CD14-positive monocyte (primary cell): ENCODE measurements around the gene TRIM56. TPM values are rescaled to one million over a fixed set of nuclear protein-coding genes. Genes with fewer than 3 reads are reported as not detected.

ENCODE experiments used
- DNase-seq, 3 donors: peaks; one replicate each; pipeline ENCODE4 v3.0.0-alpha.2; 2011 to 2022
- H2AFZ ChIP-seq: 2 replicates; pipeline ENCODE4 v1.6.0; 2012; ENCODE audit warnings: mild to moderate bottlenecking, low read depth, low read length, inconsistent platforms; ENCODE audit not compliant: insufficient read depth, poor library complexity, severe bottlenecking
- H3K27ac ChIP-seq, 2 donors: 1 replicate in 1 of 2; 2 replicates in 1 of 2; pipeline ENCODE4 v1.5.1; 2012 to 2013; ENCODE audit warnings: low read length in 2 of 2, control low read depth in 1 of 2, inconsistent platforms in 1 of 2, low read depth in 1 of 2, mild to moderate bottlenecking in 1 of 2
- H3K27me3 ChIP-seq, 2 donors: one replicate each; pipeline versions ENCODE4 v1.6.0 to v1.6.1; 2011 to 2013; ENCODE audit warnings: low read length in 2 of 2; ENCODE audit not compliant: control insufficient read depth in 2 of 2, insufficient read depth in 2 of 2
- H3K36me3 ChIP-seq, 2 donors: replicated peaks in 1 of 2; 1 replicate in 1 of 2; 2 replicates in 1 of 2; pipeline versions ENCODE4 v1.5.1 to v1.6.1; 2012 to 2013; ENCODE audit warnings: low read length in 2 of 2, control low read depth in 1 of 2, inconsistent platforms in 1 of 2, mild to moderate bottlenecking in 1 of 2; ENCODE audit not compliant: insufficient read depth in 2 of 2, control insufficient read depth in 1 of 2
- H3K4me1 ChIP-seq, 2 donors: 1 replicate in 1 of 2; 2 replicates in 1 of 2; pipeline versions ENCODE4 v1.5.1 to v1.6.1; 2012 to 2013; ENCODE audit warnings: low read length in 2 of 2, control low read depth in 1 of 2, inconsistent platforms in 1 of 2, mild to moderate bottlenecking in 1 of 2, moderate library complexity in 1 of 2; ENCODE audit not compliant: insufficient read depth in 2 of 2, control insufficient read depth in 1 of 2
- H3K4me2 ChIP-seq: replicated peaks from 2 replicates; pipeline ENCODE3; 2012; ENCODE audit warnings: low read length, moderate library complexity, mild to moderate bottlenecking; ENCODE audit not compliant: poor library complexity, severe bottlenecking; ENCODE audit errors: extremely low read depth
- H3K4me3 ChIP-seq, 3 experiments: fragments of 200-600 bp in 1 of 3; sonication (generic) in 1 of 3; replicated peaks in 1 of 3; 1 replicate in 2 of 3; 2 replicates in 1 of 3; pipeline ENCODE4 v1.5.1; 2011 to 2013; ENCODE audit warnings: low read length in 3 of 3, mild to moderate bottlenecking in 3 of 3, control low read depth in 2 of 3, low read depth in 2 of 3, inconsistent platforms in 1 of 3, moderate library complexity in 1 of 3
- H3K79me2 ChIP-seq: 2 replicates; pipeline ENCODE4 v1.6.0; 2012; ENCODE audit warnings: mild to moderate bottlenecking, control low read depth, inconsistent platforms, low read length, moderate library complexity; ENCODE audit not compliant: insufficient read depth
- H3K9ac ChIP-seq: 2 replicates; pipeline ENCODE4 v1.6.0; 2017; ENCODE audit warnings: low read length, mild to moderate bottlenecking; ENCODE audit not compliant: insufficient read depth, poor library complexity, severe bottlenecking
- H3K9me3 ChIP-seq, 2 donors: replicated peaks in 1 of 2; 1 replicate in 1 of 2; 2 replicates in 1 of 2; pipeline versions ENCODE4 v1.5.1 to v1.6.1; 2012 to 2013; ENCODE audit warnings: low read length in 2 of 2, control low read depth in 1 of 2; ENCODE audit not compliant: control insufficient read depth in 1 of 2, insufficient read depth in 1 of 2
- H4K20me1 ChIP-seq: 2 replicates; pipeline ENCODE4 v1.6.0; 2012; ENCODE audit warnings: mild to moderate bottlenecking, low read length, control low read depth, moderate library complexity; ENCODE audit not compliant: insufficient read depth
- H3K27ac Mint-ChIP-seq, 7 donors: one replicate each; pipeline ENCODE4 v1.8.0; 2020; ENCODE audit warnings: mild to moderate bottlenecking in 7 of 7, mixed read lengths in 7 of 7, moderate library complexity in 6 of 7, inconsistent platforms in 2 of 7
- H3K27me3 Mint-ChIP-seq, 3 donors: one replicate each; pipeline ENCODE4 v1.8.0; 2021 to 2022; ENCODE audit warnings: low read depth in 3 of 3, mild to moderate bottlenecking in 3 of 3, mixed read lengths in 3 of 3, moderate library complexity in 3 of 3, inconsistent platforms in 1 of 3
- H3K36me3 Mint-ChIP-seq, 2 donors: one replicate each; pipeline ENCODE4 v1.8.0; 2020; ENCODE audit warnings: mixed read lengths in 2 of 2, inconsistent platforms in 1 of 2, mild to moderate bottlenecking in 1 of 2
- H3K4me1 Mint-ChIP-seq: one replicate; pipeline ENCODE4 v1.8.0; 2020; ENCODE audit warnings: mild to moderate bottlenecking, mixed read lengths
- H3K4me3 Mint-ChIP-seq, 2 donors: one replicate each; pipeline ENCODE4 v1.8.0; 2020; ENCODE audit warnings: mild to moderate bottlenecking in 2 of 2, mixed read lengths in 2 of 2, moderate library complexity in 1 of 2
- H3K9me3 Mint-ChIP-seq, 7 donors: one replicate each; pipeline ENCODE4 v1.8.0; 2020 to 2022; ENCODE audit warnings: mixed read lengths in 7 of 7, mild to moderate bottlenecking in 6 of 7, moderate library complexity in 6 of 7, inconsistent platforms in 2 of 7
- CTCF ChIP-seq: fragments of 200-600 bp; IDR thresholded peaks from one replicate; pipeline ENCODE4 v1.8.0; 2022; ENCODE audit warnings: antibody characterized with exemption, mild to moderate bottlenecking
- WGBS: methylation state at CpG from one replicate; pipeline ENCODE4 v1.1.5; 2013; ENCODE audit warnings: missing lambda C conversion rate; ENCODE audit not compliant: insufficient coverage; 5-methylcytosine and 5-hydroxymethylcytosine counted together
- intact Hi-C, 2 donors: fragments of 100-400 bp; cut with micrococcal nuclease; formaldehyde crosslinking; loops; one replicate each; pipeline versions ENCODE4 v1.15.0 to v1.15.1; 2023
- polyA plus RNA-seq, 3 donors: library from polyadenylated mRNA; depleted of rRNA in 1 of 3; unstranded in 2 of 3; stranded (reverse) in 1 of 3; fragments of 300-500 nt in 2 of 3; fragments of >200 nt in 1 of 3; fragmentation: Illumina TruSeq in 2 of 3; gene quantifications; 1 replicate in 2 of 3; 2 replicates in 1 of 3; pipeline ENCODE4 v1.2.3, GENCODE V29; 2012 to 2021

Gene TRIM56
- polyA plus RNA-seq, 3 donors = 0.66 to 9.4 (median 1.2) TPM

- Mint-ChIP-seq H3K9me3 (peaks cover 0 to 5% (median 0%) of the 10 kb centered on the region in 7 donors), H3K4me3 (peak overlapping the region in 1 of 2 donors; percentile 22), H3K4me1 (peaks cover 40% of the 10 kb centered on the region), H3K27ac (peak overlapping the region in 5 of 7 donors; percentile 19 to 76 (median 29)), H3K36me3 (peaks cover 0 to 2% of the 10 kb centered on the region in 2 donors), H3K27me3 (peaks cover 15 to 54% (median 41%) of the 10 kb centered on the region in 3 donors)
- H3K36me3 ChIP-seq = no peaks in the 10 kb centered on the region
- no peak for DNase-seq
- peak overlapping the region in 1 of 2 donors; percentile 46 for H3K27ac ChIP-seq
- H4K20me1 ChIP-seq = no peaks in the 10 kb centered on the region
- 86% methylated on average over 9 of the region's 15 CpGs for WGBS
- H3K4me1 ChIP-seq = peaks cover 26 to 36% of the 10 kb centered on the region in 2 donors
- intact Hi-C loops = no loop called here
- H3K4me2 ChIP-seq = no peak overlapping the region
- H2AFZ ChIP-seq = no peak overlapping the region
- H3K9ac ChIP-seq = no peak overlapping the region
- H3K27me3 ChIP-seq = peaks cover 0 to 4% of the 10 kb centered on the region in 2 donors
- H3K79me2 ChIP-seq = no peaks in the 10 kb centered on the region
- TF ChIP-seq CTCF = no peak
- no peaks in the 10 kb centered on the region for H3K9me3 ChIP-seq
- H3K4me3 ChIP-seq = no peak overlapping the region
These were observed 48.5 kb downstream of the TRIM56 start for GRCh38 chr7:101133621-101134398.

GRCh38 chr7:101134399-101134980 lies 49.2 kb downstream of the TRIM56 start:
- Mint-ChIP-seq H3K9me3 (peaks cover 0 to 5% (median 0%) of the 10 kb centered on the region in 7 donors), H3K4me3 (peak overlapping the region in 1 of 2 donors; percentile 42), H3K36me3 (peaks cover 0 to 2% of the 10 kb centered on the region in 2 donors), H3K27me3 (peaks cover 15 to 51% (median 39%) of the 10 kb centered on the region in 3 donors), H3K27ac (peak overlapping the region; percentile 58 to 92 (median 74)), H3K4me1 (peaks cover 44% of the 10 kb centered on the region)
- H3K27me3 ChIP-seq = peaks cover 0 to 4% of the 10 kb centered on the region in 2 donors
- H4K20me1 ChIP-seq = no peaks in the 10 kb centered on the region
- H2AFZ ChIP-seq = no peak overlapping the region
- no peak overlapping the region for H3K9ac ChIP-seq
- TF ChIP-seq CTCF = no peak
- no CpG with 5 or more reads among the region's 6 CpGs for WGBS
- H3K36me3 ChIP-seq = no peaks in the 10 kb centered on the region
- no peak overlapping the region for H3K4me2 ChIP-seq
- intact Hi-C loops = no loop called here
- H3K79me2 ChIP-seq = no peaks in the 10 kb centered on the region
- peaks cover 28 to 42% of the 10 kb centered on the region in 2 donors for H3K4me1 ChIP-seq
- no peaks in the 10 kb centered on the region for H3K9me3 ChIP-seq
- H3K4me3 ChIP-seq = no peak overlapping the region
- peak; percentile 54 to 67 (median 63) for DNase-seq
- H3K27ac ChIP-seq = peak overlapping the region in 1 of 2 donors; percentile 46
